Effector memory CD8-positive, alpha-beta T cell (primary cell): ENCODE data around the gene PKLR.

Experiments used
- ATAC-seq: fragments of 150-1000 bp; cut with Tn5 transposase; replicated peaks from 2 replicates; pipeline ENCODE4 v1.10.0; 2021; ENCODE audit warnings: mild to moderate bottlenecking, moderate library complexity
- DNase-seq, 3 experiments: peaks; one replicate each; pipeline ENCODE4 v3.0.0; 2021
- H3K27ac Mint-ChIP-seq, 2 donors: one replicate each; pipeline ENCODE4 v1.8.0; 2022; ENCODE audit warnings: mild to moderate bottlenecking in 2 of 2, mixed read lengths in 2 of 2, moderate library complexity in 2 of 2
- H3K27me3 Mint-ChIP-seq, 2 donors: one replicate each; pipeline ENCODE4 v1.8.0; 2022; ENCODE audit warnings: mixed read lengths in 2 of 2
- H3K36me3 Mint-ChIP-seq: one replicate; pipeline ENCODE4 v1.8.0; 2022; ENCODE audit warnings: mild to moderate bottlenecking, moderate library complexity, mixed read lengths; ENCODE audit not compliant: insufficient read depth
- H3K4me1 Mint-ChIP-seq, 2 donors: one replicate each; pipeline ENCODE4 v1.8.0; 2022; ENCODE audit warnings: low read depth in 2 of 2, mixed read lengths in 2 of 2
- H3K4me3 Mint-ChIP-seq, 2 donors: one replicate each; pipeline ENCODE4 v1.8.0; 2022; ENCODE audit warnings: mild to moderate bottlenecking in 2 of 2, mixed read lengths in 2 of 2, moderate library complexity in 2 of 2
- H3K9me3 Mint-ChIP-seq, 2 donors: one replicate each; pipeline ENCODE4 v1.8.0; 2022; ENCODE audit warnings: mixed read lengths in 2 of 2

PKLR gene

GRCh38 chr1:155322953-155323728 is 21.9 kb upstream of the PKLR start:
- peak overlapping the region; percentile 83 to 90 for H3K4me3 Mint-ChIP-seq
- H3K27ac Mint-ChIP-seq: peak overlapping the region in 1 of 2 donors; percentile 33
- H3K9me3 Mint-ChIP-seq: no peaks in the 10 kb centered on the region
- H3K36me3 Mint-ChIP-seq: peaks cover 4% of the 10 kb centered on the region
- DNase-seq (peak; percentile 83 to 87 (median 86)), ATAC-seq (peak; percentile 56)
- no peaks in the 10 kb centered on the region for H3K27me3 Mint-ChIP-seq
- H3K4me1 Mint-ChIP-seq: peaks cover 22 to 25% of the 10 kb centered on the region in 2 donors

- H3K4me1 Mint-ChIP-seq: peaks cover 22 to 25% of the 10 kb centered on the region in 2 donors
- no peak overlapping the region for H3K27ac Mint-ChIP-seq
- peaks cover 6% of the 10 kb centered on the region for H3K36me3 Mint-ChIP-seq
- peak overlapping the region; percentile 83 to 90 for H3K4me3 Mint-ChIP-seq
- DNase-seq (no peak), ATAC-seq (no peak)
- H3K27me3 Mint-ChIP-seq: no peaks in the 10 kb centered on the region
- no peaks in the 10 kb centered on the region for H3K9me3 Mint-ChIP-seq
These were observed 21.3 kb upstream of the PKLR start for GRCh38 chr1:155322571-155322952.

- ATAC-seq (no peak), DNase-seq (no peak)
- Mint-ChIP-seq H3K4me1 (peaks cover 22 to 25% of the 10 kb centered on the region in 2 donors), H3K36me3 (peaks cover 4% of the 10 kb centered on the region), H3K27me3 (no peaks in the 10 kb centered on the region), H3K9me3 (no peaks in the 10 kb centered on the region), H3K4me3 (peak overlapping the region; percentile 83 to 90), H3K27ac (no peak overlapping the region)
These were observed 20.6 kb upstream of the PKLR start for GRCh38 chr1:155321639-155322503.

GRCh38 chr1:155320661-155321617 is 19.7 kb upstream of the PKLR start, which contains the start of gene RUSC1:
RUSC1 (plus strand) TSS chr1:155320894; CDS start chr1:155321774, 880 bp downstream.
- Mint-ChIP-seq H3K4me1 (peaks cover 18 to 21% of the 10 kb centered on the region in 2 donors), H3K27ac (peak within 1 kb of the TSS; percentile 11 to 78), H3K27me3 (no peaks in the 10 kb centered on the region), H3K4me3 (peak within 1 kb of the TSS; percentile 54 to 83), H3K36me3 (peaks cover 2% of the 10 kb centered on the region), H3K9me3 (no peaks in the 10 kb centered on the region)
- DNase-seq (peak; percentile 38 to 53 (median 40)), ATAC-seq (peak; percentile 10)

- Mint-ChIP-seq H3K36me3 (peaks cover 2% of the 10 kb centered on the region), H3K27me3 (no peaks in the 10 kb centered on the region), H3K4me1 (peaks cover 13 to 17% of the 10 kb centered on the region in 2 donors), H3K9me3 (no peaks in the 10 kb centered on the region), H3K27ac (peak overlapping the region; percentile 11 to 78), H3K4me3 (peak overlapping the region; percentile 54 to 83)
- ATAC-seq (no peak), DNase-seq (no peak)
These were observed 19.0 kb upstream of the PKLR start for GRCh38 chr1:155320252-155320651.

- H3K4me1 Mint-ChIP-seq: peaks cover 13 to 14% of the 10 kb centered on the region in 2 donors
- H3K27me3 Mint-ChIP-seq: no peaks in the 10 kb centered on the region
- no peak overlapping the region for H3K4me3 Mint-ChIP-seq
- H3K27ac Mint-ChIP-seq: peak overlapping the region in 1 of 2 donors; percentile 78
- DNase-seq (no peak), ATAC-seq (no peak)
- H3K9me3 Mint-ChIP-seq: no peaks in the 10 kb centered on the region
- H3K36me3 Mint-ChIP-seq: peaks cover 5% of the 10 kb centered on the region
These were observed 18.3 kb upstream of the PKLR start for GRCh38 chr1:155319536-155319935.

- Mint-ChIP-seq H3K4me3 (no peak overlapping the region), H3K27me3 (no peaks in the 10 kb centered on the region), H3K9me3 (no peaks in the 10 kb centered on the region), H3K36me3 (peaks cover 11% of the 10 kb centered on the region), H3K4me1 (peaks cover 17 to 19% of the 10 kb centered on the region in 2 donors), H3K27ac (no peak overlapping the region)
- DNase-seq (no peak), ATAC-seq (no peak)
These were observed 16.8 kb upstream of the PKLR start for GRCh38 chr1:155318082-155318481.

- no peak overlapping the region for H3K27ac Mint-ChIP-seq
- no peaks in the 10 kb centered on the region for H3K9me3 Mint-ChIP-seq
- no peak for ATAC-seq
- no peaks in the 10 kb centered on the region for H3K27me3 Mint-ChIP-seq
- DNase-seq: no peak
- no peak overlapping the region for H3K4me3 Mint-ChIP-seq
- H3K4me1 Mint-ChIP-seq: peaks cover 17 to 24% of the 10 kb centered on the region in 2 donors
- peaks cover 11% of the 10 kb centered on the region for H3K36me3 Mint-ChIP-seq
These were observed 15.7 kb upstream of the PKLR start for GRCh38 chr1:155316922-155317321.

GRCh38 chr1:155313261-155313660 is 12.0 kb upstream of the PKLR start:
- DNase-seq (no peak), ATAC-seq (no peak)
- peak overlapping the region in 1 of 2 donors; percentile 66 for H3K27ac Mint-ChIP-seq
- H3K27me3 Mint-ChIP-seq: no peaks in the 10 kb centered on the region
- peaks cover 22% of the 10 kb centered on the region for H3K36me3 Mint-ChIP-seq
- H3K4me1 Mint-ChIP-seq: peaks cover 25 to 35% of the 10 kb centered on the region in 2 donors
- no peaks in the 10 kb centered on the region for H3K9me3 Mint-ChIP-seq
- no peak overlapping the region for H3K4me3 Mint-ChIP-seq

- peaks cover 26 to 35% of the 10 kb centered on the region in 2 donors for H3K4me1 Mint-ChIP-seq
- no peaks in the 10 kb centered on the region for H3K27me3 Mint-ChIP-seq
- H3K9me3 Mint-ChIP-seq: no peaks in the 10 kb centered on the region
- H3K36me3 Mint-ChIP-seq: peaks cover 23% of the 10 kb centered on the region
- peak overlapping the region; percentile 97 for H3K27ac Mint-ChIP-seq
- no peak for DNase-seq
- H3K4me3 Mint-ChIP-seq: peak overlapping the region; percentile 94 to 95
- no peak for ATAC-seq
These were observed 8.3 kb upstream of the PKLR start for GRCh38 chr1:155309423-155310021.

GRCh38 chr1:155308493-155309422 is 7.5 kb upstream of the PKLR start, which contains the start of gene FDPS:
FDPS (plus strand) TSS chr1:155308866; CDS start chr1:155309790, 924 bp downstream.
- Mint-ChIP-seq H3K27me3 (no peaks in the 10 kb centered on the region), H3K36me3 (peaks cover 21% of the 10 kb centered on the region), H3K4me3 (peak within 1 kb of the TSS; percentile 94 to 95), H3K27ac (peak within 1 kb of the TSS; percentile 97), H3K4me1 (peaks cover 26 to 35% of the 10 kb centered on the region in 2 donors), H3K9me3 (no peaks in the 10 kb centered on the region)
- DNase-seq: peak; percentile 92 to 94 (median 94)
- ATAC-seq: peak; percentile 97
